HG02759 (cell line): ENCODE measurements around the gene CASQ2.

Experiments
- ATAC-seq: cut with Tn5 transposase; IDR thresholded peaks from one replicate; pipeline ENCODE4 v1.9.1; 2021; ENCODE audit warnings: mild to moderate bottlenecking, moderate library complexity; ENCODE audit not compliant: unreplicated experiment

Gene CASQ2

GRCh38 chr1:115768549-115768948, at the start of gene CASQ2:
Gene CASQ2 (minus strand): TSS chr1:115768714. CDS start chr1:115768541, 173 bp downstream.
- no peak for ATAC-seq

- no peak for ATAC-seq
Observed at GRCh38 chr1:115815694-115816093, 47.2 kb upstream of the CASQ2 start.

- no peak for ATAC-seq
Observed at GRCh38 chr1:115814685-115815398, 46.3 kb upstream of the CASQ2 start.

GRCh38 chr1:115813727-115814126, 45.2 kb upstream of the CASQ2 start:
- no peak for ATAC-seq

GRCh38 chr1:115811140-115811828, 42.8 kb upstream of the CASQ2 start:
- no peak for ATAC-seq

- no peak for ATAC-seq
Observed at GRCh38 chr1:115810609-115811008, 42.1 kb upstream of the CASQ2 start.

GRCh38 chr1:115809847-115810246, 41.3 kb upstream of the CASQ2 start:
- no peak for ATAC-seq

GRCh38 chr1:115809076-115809475, 40.6 kb upstream of the CASQ2 start:
- no peak for ATAC-seq

- peak; percentile 57 for ATAC-seq
Observed at GRCh38 chr1:115807723-115808122, 39.2 kb upstream of the CASQ2 start.

- ATAC-seq, result no peak
Observed at GRCh38 chr1:115805597-115805996, 37.1 kb upstream of the CASQ2 start.

- no peak for ATAC-seq
Observed at GRCh38 chr1:115802416-115802815, 33.9 kb upstream of the CASQ2 start.

GRCh38 chr1:115797486-115797885, 29.0 kb upstream of the CASQ2 start:
- ATAC-seq, result no peak

GRCh38 chr1:115796897-115797296, 28.4 kb upstream of the CASQ2 start:
- ATAC-seq, result no peak

GRCh38 chr1:115796036-115796435, 27.5 kb upstream of the CASQ2 start:
- no peak for ATAC-seq

- no peak for ATAC-seq
Observed at GRCh38 chr1:115794976-115795639, 26.6 kb upstream of the CASQ2 start.

GRCh38 chr1:115793162-115793561, 24.6 kb upstream of the CASQ2 start:
- ATAC-seq, result no peak

GRCh38 chr1:115791816-115792215, 23.3 kb upstream of the CASQ2 start:
- no peak for ATAC-seq

- no peak for ATAC-seq
Observed at GRCh38 chr1:115790846-115791245, 22.3 kb upstream of the CASQ2 start.

- ATAC-seq, result no peak
Observed at GRCh38 chr1:115790356-115790755, 21.8 kb upstream of the CASQ2 start.

GRCh38 chr1:115783311-115783710, 14.8 kb upstream of the CASQ2 start:
- ATAC-seq, result no peak

- ATAC-seq, result no peak
Observed at GRCh38 chr1:115782571-115783281, 14.2 kb upstream of the CASQ2 start.
